HG02642 (cell line): ENCODE measurements around the gene ACYP1.
A peak's percentile ranks its signal among the peaks of the same experiment; 100 is the strongest.

Experiments
- ATAC-seq: cut with Tn5 transposase; IDR thresholded peaks from one replicate; pipeline ENCODE4 v1.9.1; 2021; ENCODE audit warnings: mild to moderate bottlenecking; ENCODE audit not compliant: unreplicated experiment, poor library complexity

Gene ACYP1

GRCh38 chr14:75063491-75064204, at the start of gene ACYP1:
Gene ACYP1 (minus strand): TSS chr14:75064024. CDS start chr14:75063553, 471 bp downstream.
- ATAC-seq: peak; percentile 98

- ATAC-seq: no peak
These were observed 46.1 kb upstream of the ACYP1 start for GRCh38 chr14:75109877-75110276.

- ATAC-seq: no peak
These were observed 43.4 kb upstream of the ACYP1 start for GRCh38 chr14:75107186-75107585.

- ATAC-seq: no peak
These were observed 37.7 kb upstream of the ACYP1 start for GRCh38 chr14:75101491-75101890.

- ATAC-seq: no peak
These were observed 34.9 kb upstream of the ACYP1 start for GRCh38 chr14:75098682-75099081.

- ATAC-seq: no peak
These were observed 34.4 kb upstream of the ACYP1 start for GRCh38 chr14:75098212-75098611.

- ATAC-seq: no peak
These were observed 33.1 kb upstream of the ACYP1 start for GRCh38 chr14:75096959-75097358.

GRCh38 chr14:75095690-75096089, 31.9 kb upstream of the ACYP1 start:
- ATAC-seq: no peak

- ATAC-seq: no peak
These were observed 31.1 kb upstream of the ACYP1 start for GRCh38 chr14:75094896-75095295.

GRCh38 chr14:75092698-75093097, 28.9 kb upstream of the ACYP1 start:
- no peak for ATAC-seq

GRCh38 chr14:75091251-75091650, 27.4 kb upstream of the ACYP1 start:
- ATAC-seq: no peak

- no peak for ATAC-seq
These were observed 26.5 kb upstream of the ACYP1 start for GRCh38 chr14:75090353-75090752.

GRCh38 chr14:75088566-75089373, 24.9 kb upstream of the ACYP1 start:
- ATAC-seq: no peak

GRCh38 chr14:75088153-75088552, 24.3 kb upstream of the ACYP1 start:
- ATAC-seq: no peak

- no peak for ATAC-seq
These were observed 20.7 kb upstream of the ACYP1 start for GRCh38 chr14:75084513-75084912.

- ATAC-seq: no peak
These were observed 19.4 kb upstream of the ACYP1 start for GRCh38 chr14:75083271-75083670.

GRCh38 chr14:75081660-75082229, 17.9 kb upstream of the ACYP1 start:
- no peak for ATAC-seq

- no peak for ATAC-seq
These were observed 15.7 kb upstream of the ACYP1 start for GRCh38 chr14:75079521-75079920.

GRCh38 chr14:75077794-75078193, 14.0 kb upstream of the ACYP1 start:
- no peak for ATAC-seq

GRCh38 chr14:75070383-75070782, 6.6 kb upstream of the ACYP1 start:
- no peak for ATAC-seq

GRCh38 chr14:75069811-75070145, 6.0 kb upstream of the ACYP1 start:
- ATAC-seq: no peak
